Stimulated activated naive CD8-positive, alpha-beta T cell treated with anti-CD3 and anti-CD28 coated beads, Interleukin-15, Interleukin-2, amounts not matched to agents 100 ng/mL and 50 ng/mL, for 24 hours (primary cell): ENCODE data around the gene EGR1.

Experiments used
- H3K27ac Mint-ChIP-seq: one replicate; pipeline ENCODE4 v1.8.0; 2021; ENCODE audit warnings: mild to moderate bottlenecking, mixed read lengths
- H3K27me3 Mint-ChIP-seq: one replicate; pipeline ENCODE4 v1.8.0; 2021; ENCODE audit warnings: mixed read lengths
- H3K36me3 Mint-ChIP-seq: one replicate; pipeline ENCODE4 v1.8.0; 2021; ENCODE audit warnings: low read depth, mixed read lengths
- H3K4me1 Mint-ChIP-seq: one replicate; pipeline ENCODE4 v1.8.0; 2021; ENCODE audit warnings: low read depth, mixed read lengths
- H3K4me3 Mint-ChIP-seq: one replicate; pipeline ENCODE4 v1.8.0; 2021; ENCODE audit warnings: mild to moderate bottlenecking, mixed read lengths
- H3K9me3 Mint-ChIP-seq: one replicate; pipeline ENCODE4 v1.8.0; 2021; ENCODE audit warnings: mixed read lengths

EGR1 gene

GRCh38 chr5:138448070-138448469, 17.2 kb upstream of the EGR1 start:
- Mint-ChIP-seq H3K4me1 (peaks cover 6% of the 10 kb centered on the region), H3K27me3 (no peaks in the 10 kb centered on the region), H3K27ac (no peak overlapping the region), H3K4me3 (no peak overlapping the region), H3K36me3 (no peaks in the 10 kb centered on the region), H3K9me3 (no peaks in the 10 kb centered on the region)

GRCh38 chr5:138448481-138449398, 16.5 kb upstream of the EGR1 start:
- H3K9me3 Mint-ChIP-seq = no peaks in the 10 kb centered on the region
- H3K4me1 Mint-ChIP-seq = peaks cover 6% of the 10 kb centered on the region
- no peak overlapping the region for H3K27ac Mint-ChIP-seq
- no peak overlapping the region for H3K4me3 Mint-ChIP-seq
- H3K36me3 Mint-ChIP-seq = no peaks in the 10 kb centered on the region
- H3K27me3 Mint-ChIP-seq = no peaks in the 10 kb centered on the region

DNA sequence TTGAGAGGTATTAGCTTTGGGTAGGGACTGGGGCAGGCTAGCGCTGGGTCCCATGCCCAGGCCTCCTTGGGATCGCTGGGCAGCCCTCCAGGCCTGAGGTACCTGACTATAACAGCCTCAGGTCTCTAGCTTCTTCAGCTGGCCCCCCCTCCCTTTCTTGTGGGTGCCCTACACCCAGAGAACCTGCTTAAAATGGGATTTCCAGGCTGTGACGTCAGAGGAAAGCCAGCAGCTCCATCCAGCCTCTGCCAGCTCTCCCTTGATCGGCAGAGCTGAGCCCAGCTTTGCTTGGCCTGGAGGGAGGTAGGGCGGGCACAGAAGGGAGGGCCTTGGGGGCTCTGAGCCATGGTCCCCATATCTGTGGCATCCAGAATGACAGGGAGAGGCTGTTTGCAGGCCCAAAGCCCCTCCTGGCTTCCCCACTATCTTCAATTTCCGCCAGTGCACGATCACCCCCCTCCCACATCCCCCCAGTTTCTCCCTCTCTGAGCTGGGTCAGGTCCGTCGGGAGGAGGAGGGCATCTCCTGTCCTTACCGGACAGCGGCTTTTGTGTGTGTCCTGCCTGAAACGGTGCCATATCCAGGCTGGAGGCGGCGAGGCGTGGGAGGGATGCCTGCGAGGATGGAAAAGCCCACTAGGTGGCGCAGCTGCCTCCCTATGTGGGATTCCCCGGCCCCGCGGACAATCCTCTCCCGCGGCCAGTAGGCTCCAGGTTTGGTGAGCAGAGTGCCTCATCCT, 15.6 kb upstream of the EGR1 start:
- Mint-ChIP-seq H3K4me1 (peaks cover 6% of the 10 kb centered on the region), H3K9me3 (no peaks in the 10 kb centered on the region), H3K27ac (peak overlapping the region; percentile 55), H3K4me3 (peak overlapping the region; percentile 37), H3K27me3 (no peaks in the 10 kb centered on the region), H3K36me3 (no peaks in the 10 kb centered on the region)

DNA sequence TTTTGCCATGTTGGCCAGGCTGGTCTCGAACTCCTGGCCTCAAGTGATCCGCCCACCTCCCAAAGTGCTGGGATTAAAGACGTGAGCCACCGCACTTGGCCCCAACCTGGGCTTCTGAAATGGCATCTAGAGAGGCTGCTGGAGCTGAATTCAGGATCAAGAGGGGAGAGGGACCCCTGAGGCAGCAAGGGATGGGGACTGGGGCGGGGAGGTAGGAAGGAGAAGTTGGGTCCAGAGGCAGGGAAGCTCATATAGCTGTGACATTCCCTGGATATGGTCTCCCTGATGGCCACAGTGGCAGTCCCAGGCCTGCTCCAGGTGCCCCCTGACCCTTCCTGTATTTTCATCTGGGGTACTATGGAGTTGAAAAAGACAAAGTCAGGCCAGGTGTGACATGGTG, 14.3 kb upstream of the EGR1 start:
- no peaks in the 10 kb centered on the region for H3K36me3 Mint-ChIP-seq
- H3K9me3 Mint-ChIP-seq = no peaks in the 10 kb centered on the region
- H3K4me3 Mint-ChIP-seq = no peak overlapping the region
- H3K4me1 Mint-ChIP-seq = peaks cover 6% of the 10 kb centered on the region
- no peaks in the 10 kb centered on the region for H3K27me3 Mint-ChIP-seq
- no peak overlapping the region for H3K27ac Mint-ChIP-seq

GRCh38 chr5:138452720-138453119, 12.6 kb upstream of the EGR1 start:
- Mint-ChIP-seq H3K4me1 (peaks cover 13% of the 10 kb centered on the region), H3K27ac (no peak overlapping the region), H3K4me3 (no peak overlapping the region), H3K36me3 (no peaks in the 10 kb centered on the region), H3K9me3 (no peaks in the 10 kb centered on the region), H3K27me3 (no peaks in the 10 kb centered on the region)

DNA sequence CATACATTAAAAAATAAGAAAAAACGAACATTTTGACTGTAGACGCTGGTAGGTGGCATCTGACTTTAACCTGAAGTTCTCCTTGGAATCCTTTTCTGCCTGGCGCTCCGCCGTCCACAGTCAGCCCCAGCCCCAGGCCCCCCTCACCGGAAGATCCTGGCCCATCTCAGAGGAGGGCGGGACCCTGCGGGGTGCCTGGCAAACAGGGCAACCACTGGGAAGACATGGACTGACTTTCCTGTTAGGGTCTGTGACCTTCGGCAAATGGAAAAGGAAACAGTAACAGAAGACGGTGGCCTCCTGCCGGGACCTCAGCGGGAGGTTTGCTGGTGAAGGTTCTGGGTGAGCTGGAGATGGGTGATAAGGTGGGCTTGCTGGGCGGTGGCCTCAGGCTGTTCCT, 11.7 kb upstream of the EGR1 start:
- Mint-ChIP-seq H3K9me3 (no peaks in the 10 kb centered on the region), H3K4me1 (peaks cover 21% of the 10 kb centered on the region), H3K36me3 (no peaks in the 10 kb centered on the region), H3K27me3 (no peaks in the 10 kb centered on the region), H3K27ac (no peak overlapping the region), H3K4me3 (no peak overlapping the region)

GRCh38 chr5:138454121-138454520, 11.2 kb upstream of the EGR1 start:
- no peaks in the 10 kb centered on the region for H3K36me3 Mint-ChIP-seq
- H3K9me3 Mint-ChIP-seq = no peaks in the 10 kb centered on the region
- H3K4me1 Mint-ChIP-seq = peaks cover 27% of the 10 kb centered on the region
- H3K4me3 Mint-ChIP-seq = no peak overlapping the region
- H3K27ac Mint-ChIP-seq = no peak overlapping the region
- H3K27me3 Mint-ChIP-seq = no peaks in the 10 kb centered on the region

- H3K27me3 Mint-ChIP-seq = no peaks in the 10 kb centered on the region
- H3K9me3 Mint-ChIP-seq = no peaks in the 10 kb centered on the region
- peaks cover 33% of the 10 kb centered on the region for H3K4me1 Mint-ChIP-seq
- no peaks in the 10 kb centered on the region for H3K36me3 Mint-ChIP-seq
- no peak overlapping the region for H3K4me3 Mint-ChIP-seq
- H3K27ac Mint-ChIP-seq = no peak overlapping the region
Measured at GRCh38 chr5:138455232-138455930, 9.9 kb upstream of the EGR1 start.

- H3K4me1 Mint-ChIP-seq = peaks cover 50% of the 10 kb centered on the region
- H3K27ac Mint-ChIP-seq = peak overlapping the region; percentile 100
- H3K9me3 Mint-ChIP-seq = no peaks in the 10 kb centered on the region
- H3K4me3 Mint-ChIP-seq = peak overlapping the region; percentile 80
- no peaks in the 10 kb centered on the region for H3K27me3 Mint-ChIP-seq
- H3K36me3 Mint-ChIP-seq = no peaks in the 10 kb centered on the region
Measured at GRCh38 chr5:138457531-138458275, 7.6 kb upstream of the EGR1 start.

DNA sequence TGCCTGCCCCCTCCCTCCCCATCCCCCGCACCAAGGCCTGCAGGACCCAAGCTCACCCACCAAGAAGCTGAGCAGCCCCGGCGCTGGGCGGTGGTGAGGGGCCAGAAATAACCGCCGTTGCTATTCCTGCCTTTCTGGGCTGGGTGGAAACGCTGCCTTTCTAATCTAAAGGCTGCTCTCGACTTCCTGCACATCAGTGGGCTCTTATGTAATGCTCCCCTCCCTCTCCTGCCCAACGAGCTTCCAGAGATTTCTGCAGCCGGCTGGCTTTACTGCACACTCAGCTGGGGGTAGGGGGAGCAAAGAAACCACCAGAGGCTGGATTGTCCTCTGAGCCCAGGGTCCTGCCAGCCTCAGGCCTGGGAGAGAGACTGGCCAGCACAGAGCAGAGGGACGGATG, 6.9 kb upstream of the EGR1 start:
- peak overlapping the region; percentile 100 for H3K27ac Mint-ChIP-seq

GRCh38 chr5:138458856-138459255, 6.4 kb upstream of the EGR1 start:
- Mint-ChIP-seq H3K4me3 (peak overlapping the region; percentile 82), H3K9me3 (no peaks in the 10 kb centered on the region), H3K27ac (peak overlapping the region; percentile 100), H3K27me3 (no peaks in the 10 kb centered on the region), H3K36me3 (no peaks in the 10 kb centered on the region), H3K4me1 (peaks cover 57% of the 10 kb centered on the region)

More for the DNA sequence above, 6.9 kb upstream of the EGR1 start:
- peak overlapping the region; percentile 82 for H3K4me3 Mint-ChIP-seq
- H3K27me3 Mint-ChIP-seq = no peaks in the 10 kb centered on the region
- no peaks in the 10 kb centered on the region for H3K9me3 Mint-ChIP-seq
- H3K36me3 Mint-ChIP-seq = no peaks in the 10 kb centered on the region
- peaks cover 52% of the 10 kb centered on the region for H3K4me1 Mint-ChIP-seq

DNA sequence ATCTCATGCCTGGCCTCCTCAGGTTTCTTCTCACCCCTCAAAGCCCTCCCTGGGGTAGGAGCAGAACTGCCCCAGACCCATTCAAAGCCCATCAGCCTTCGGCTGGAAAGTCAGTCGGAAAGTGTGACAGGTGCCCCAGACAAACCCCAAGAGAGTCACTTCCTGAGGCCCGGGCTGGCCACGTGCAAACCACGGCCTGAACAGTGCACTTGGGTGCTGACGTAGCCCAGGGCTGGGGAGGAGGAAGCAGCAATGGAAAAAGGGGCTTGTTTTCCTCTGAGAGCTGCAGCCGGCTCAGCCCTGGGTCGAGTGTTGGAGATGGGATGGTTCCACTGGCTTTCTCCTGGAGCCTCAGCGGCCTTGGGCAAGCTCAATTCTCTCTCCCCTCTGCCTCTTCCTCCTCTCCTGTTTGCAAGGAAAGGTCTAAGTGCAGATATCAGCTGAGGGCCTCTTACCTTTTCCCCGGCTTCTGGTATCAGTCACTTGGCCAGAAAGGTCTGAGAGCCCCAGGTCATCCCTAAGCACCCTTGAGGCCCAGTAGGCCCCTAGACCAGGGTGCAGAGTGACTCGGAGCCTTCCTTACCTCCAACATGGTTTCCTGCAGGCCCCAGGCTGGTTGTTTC, 5.9 kb upstream of the EGR1 start:
- peaks cover 57% of the 10 kb centered on the region for H3K4me1 Mint-ChIP-seq

DNA sequence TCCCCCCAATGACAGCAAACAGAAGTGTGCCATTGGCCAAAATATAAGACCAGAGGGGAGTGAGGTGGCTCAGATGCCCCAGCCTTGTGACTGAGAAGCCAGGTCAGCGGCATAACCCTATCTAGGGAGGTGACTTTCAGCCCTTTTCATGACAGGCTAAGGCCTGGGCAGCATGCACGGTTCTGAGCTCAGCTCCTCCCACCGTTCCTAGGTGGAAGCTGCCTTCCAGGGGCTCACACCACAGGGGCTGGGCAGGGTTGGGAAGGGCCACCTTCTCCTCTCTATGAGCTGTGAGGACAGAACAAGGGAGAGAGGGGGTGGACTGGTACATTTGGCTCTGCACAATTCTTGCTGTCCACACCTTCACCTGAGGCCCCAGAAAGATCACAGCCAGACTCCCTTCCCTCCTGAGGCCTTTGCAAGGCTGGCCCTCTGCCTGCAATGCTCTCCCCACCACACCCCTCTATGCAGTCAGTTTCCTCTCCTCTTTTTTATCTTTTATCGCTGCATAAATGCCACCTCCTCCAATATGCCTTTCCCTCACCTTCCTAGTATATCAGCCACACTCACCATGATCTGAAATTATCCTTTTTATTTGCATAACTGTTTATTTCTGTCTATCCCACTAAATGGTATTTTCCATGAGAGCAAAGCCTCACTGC, 5.1 kb upstream of the EGR1 start:
- peak overlapping the region; percentile 100 for H3K27ac Mint-ChIP-seq
- H3K27me3 Mint-ChIP-seq = no peaks in the 10 kb centered on the region
- peaks cover 57% of the 10 kb centered on the region for H3K4me1 Mint-ChIP-seq
- peak overlapping the region; percentile 82 for H3K4me3 Mint-ChIP-seq
- no peaks in the 10 kb centered on the region for H3K9me3 Mint-ChIP-seq
- no peaks in the 10 kb centered on the region for H3K36me3 Mint-ChIP-seq

More for the DNA sequence above, 5.9 kb upstream of the EGR1 start:
- H3K27ac Mint-ChIP-seq = peak overlapping the region; percentile 100
- no peaks in the 10 kb centered on the region for H3K36me3 Mint-ChIP-seq
- H3K4me3 Mint-ChIP-seq = peak overlapping the region; percentile 82
- no peaks in the 10 kb centered on the region for H3K9me3 Mint-ChIP-seq
- no peaks in the 10 kb centered on the region for H3K27me3 Mint-ChIP-seq
